ENCODE data around the gene IDNK.
"Not testable (repeated sequence)": the region's sequence is repeated elsewhere in the genome, so short reads cannot be mapped to it uniquely, and the experiment has no call there.

Gene IDNK

GRCh38 chr9:83622939-83623678, at the start of gene IDNK:
Gene IDNK, plus strand, starts transcription at chr9:83623143. Its CDS starts 29 bp downstream, at chr9:83623172.
- DNase-seq: peak; percentile 62

GRCh38 chr9:83574482-83574881, 48.5 kb upstream of the IDNK start:
- no peak for DNase-seq

- no peak for DNase-seq
Measured at GRCh38 chr9:83582029-83582428, 40.9 kb upstream of the IDNK start.

GRCh38 chr9:83583151-83584014, 39.6 kb upstream of the IDNK start:
- peak; percentile 38 for DNase-seq

GRCh38 chr9:83584995-83585394, 37.9 kb upstream of the IDNK start:
- DNase-seq: no peak

GRCh38 chr9:83588256-83588655, 34.7 kb upstream of the IDNK start:
- no peak for DNase-seq

- peak; percentile 37 for DNase-seq
Measured at GRCh38 chr9:83596899-83597504, 25.9 kb upstream of the IDNK start.

GRCh38 chr9:83598487-83598886, 24.5 kb upstream of the IDNK start:
- no peak for DNase-seq

- DNase-seq: no peak
Measured at GRCh38 chr9:83599071-83599470, 23.9 kb upstream of the IDNK start.

GRCh38 chr9:83601463-83601862, 21.5 kb upstream of the IDNK start:
- DNase-seq: no peak

GRCh38 chr9:83607620-83608019, 15.3 kb upstream of the IDNK start:
- DNase-seq: not testable (repeated sequence)

GRCh38 chr9:83613298-83613697, 9.6 kb upstream of the IDNK start:
- not testable (repeated sequence) for DNase-seq

GRCh38 chr9:83617299-83617698, 5.6 kb upstream of the IDNK start:
- no peak for DNase-seq

GRCh38 chr9:83620841-83621636, 1.9 kb upstream of the IDNK start:
- DNase-seq: peak; percentile 57

- DNase-seq: no peak
Measured at GRCh38 chr9:83622433-83622938, 457 bp upstream of the IDNK start.

- peak; percentile 34 for DNase-seq
Measured at GRCh38 chr9:83623679-83624076, 735 bp downstream of the IDNK start.

GRCh38 chr9:83625178-83625577, 2.2 kb downstream of the IDNK start:
- no peak for DNase-seq

- DNase-seq: no peak
Measured at GRCh38 chr9:83628540-83628939, 5.6 kb downstream of the IDNK start.

GRCh38 chr9:83629433-83630104, 6.6 kb downstream of the IDNK start:
- no peak for DNase-seq

GRCh38 chr9:83630938-83631457, 8.1 kb downstream of the IDNK start:
- no peak for DNase-seq

- DNase-seq: no peak
Measured at GRCh38 chr9:83633255-83633654, 10.3 kb downstream of the IDNK start.

GRCh38 chr9:83633676-83634075, 10.7 kb downstream of the IDNK start:
- DNase-seq: no peak
